HG03045 (cell line): Measurements from ENCODE around the gene EGFL7.
A peak's percentile ranks its signal among the peaks of the same experiment; 100 is the strongest.
"Not testable (repeated sequence)": the region's sequence is repeated elsewhere in the genome, so short reads cannot be mapped to it uniquely, and the experiment has no call there.

ENCODE experiments used
- ATAC-seq: cut with Tn5 transposase; IDR thresholded peaks from one replicate; pipeline ENCODE4 v1.9.1; 2021; ENCODE audit warnings: mild to moderate bottlenecking, moderate library complexity; ENCODE audit not compliant: unreplicated experiment

EGFL7 gene

DNA sequence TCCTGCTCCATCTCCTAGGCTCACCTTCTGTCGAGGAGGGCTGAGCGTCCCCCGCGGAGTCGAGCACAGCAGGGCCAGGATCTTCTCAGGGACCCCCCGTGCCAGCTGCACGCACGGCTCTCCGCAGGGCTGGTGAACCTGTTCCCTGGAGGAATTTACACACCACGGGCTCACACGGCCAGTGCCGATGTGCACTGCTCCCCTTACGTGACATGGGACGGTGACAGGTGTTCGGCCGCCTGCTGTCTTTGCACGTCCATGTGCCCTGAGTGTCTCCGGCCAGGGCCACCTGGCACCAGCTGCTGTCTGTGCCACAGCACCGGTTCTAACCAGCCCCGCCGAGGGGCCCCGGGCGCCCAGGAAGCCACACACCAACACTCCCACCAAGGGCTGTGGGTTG is 33.2 kb downstream of the EGFL7 start:
- ATAC-seq, result no peak

DNA sequence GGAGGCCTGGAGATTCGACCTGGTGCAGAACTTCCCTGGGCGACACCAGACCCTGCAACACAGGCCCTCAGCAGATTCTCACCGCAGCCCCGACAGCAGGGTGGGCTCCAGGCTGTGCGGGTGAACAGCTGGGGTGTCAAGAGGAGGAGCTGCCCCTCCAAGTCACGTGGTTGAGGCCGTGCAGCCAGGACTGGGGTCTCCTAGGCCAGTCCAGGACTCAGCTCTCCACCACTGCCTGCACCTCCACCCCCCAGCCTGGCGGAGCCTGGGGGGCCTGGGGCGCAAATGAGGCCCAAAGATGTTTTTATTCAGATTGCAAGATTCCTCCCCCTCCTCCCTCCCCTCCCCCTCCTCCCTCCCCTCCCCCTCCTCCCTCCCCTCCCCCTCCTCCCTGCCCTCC is 33.8 kb downstream of the EGFL7 start:
- ATAC-seq, result no peak

DNA sequence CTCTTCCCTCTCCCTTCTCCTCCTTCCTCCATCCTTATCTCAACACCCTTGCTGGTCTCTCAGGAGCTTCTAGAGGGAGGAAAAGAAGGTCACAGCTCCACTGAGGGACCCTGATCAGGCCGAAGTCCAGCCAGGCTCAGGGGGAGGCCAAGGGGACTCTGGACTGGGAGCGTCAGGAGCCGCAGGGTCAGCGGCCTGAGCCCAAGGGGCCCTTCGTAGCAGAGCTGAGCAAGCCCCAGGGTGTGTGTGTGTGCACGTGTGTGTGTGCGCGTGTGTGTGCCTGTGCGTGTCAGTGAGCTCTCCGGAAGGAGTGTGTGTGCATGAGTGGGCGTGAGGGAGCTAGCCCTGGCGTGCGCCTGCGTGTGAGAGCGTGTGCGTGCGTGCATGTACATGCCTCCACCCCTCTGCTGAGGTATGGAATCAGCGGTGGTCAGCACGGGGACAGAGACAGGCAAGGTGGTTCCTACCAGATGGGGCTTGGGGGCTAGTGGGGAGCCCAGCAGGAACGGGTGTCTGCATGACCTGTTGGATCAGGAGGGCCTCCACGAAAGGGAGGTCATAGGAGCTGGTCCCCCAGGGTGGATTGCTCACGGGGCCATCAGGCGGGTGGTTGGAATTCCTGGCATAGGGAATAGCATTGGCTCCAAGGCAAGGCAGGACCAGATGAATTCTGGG is 34.6 kb downstream of the EGFL7 start:
- no peak for ATAC-seq

DNA sequence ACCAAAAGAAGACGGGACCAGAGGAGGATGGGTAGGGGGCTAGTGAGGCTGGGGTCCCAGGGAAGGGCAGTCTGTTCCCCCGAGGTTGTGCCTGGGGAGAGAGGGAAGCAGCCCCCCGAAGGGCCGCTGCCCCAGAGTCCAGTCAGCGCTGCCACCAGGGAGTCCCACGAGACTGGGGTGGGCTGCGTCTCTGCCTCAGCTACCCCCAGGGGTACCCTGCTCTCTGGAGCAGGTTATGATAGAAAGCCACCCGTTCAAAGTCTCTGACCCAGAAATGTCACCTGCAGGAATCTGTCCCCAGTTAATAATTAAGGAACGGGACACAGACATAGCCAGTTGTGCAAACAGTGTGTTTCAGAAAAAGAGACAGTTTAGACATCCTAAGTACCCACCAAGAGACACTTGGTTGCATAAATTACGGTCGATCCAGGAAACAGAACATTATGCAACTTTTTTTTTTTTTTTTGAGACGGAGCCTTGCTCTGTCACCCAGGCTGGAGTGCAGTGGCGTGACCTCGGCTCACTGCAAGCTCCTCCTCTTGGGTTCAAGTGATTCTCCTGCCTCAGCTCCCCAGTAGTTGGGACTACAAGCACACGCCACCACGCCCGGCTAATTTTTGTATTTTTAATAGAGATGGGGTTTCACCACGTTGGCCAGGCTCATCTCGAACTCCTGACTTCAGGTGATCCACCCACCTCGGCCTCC is 35.3 kb downstream of the EGFL7 start:
- no peak for ATAC-seq

DNA sequence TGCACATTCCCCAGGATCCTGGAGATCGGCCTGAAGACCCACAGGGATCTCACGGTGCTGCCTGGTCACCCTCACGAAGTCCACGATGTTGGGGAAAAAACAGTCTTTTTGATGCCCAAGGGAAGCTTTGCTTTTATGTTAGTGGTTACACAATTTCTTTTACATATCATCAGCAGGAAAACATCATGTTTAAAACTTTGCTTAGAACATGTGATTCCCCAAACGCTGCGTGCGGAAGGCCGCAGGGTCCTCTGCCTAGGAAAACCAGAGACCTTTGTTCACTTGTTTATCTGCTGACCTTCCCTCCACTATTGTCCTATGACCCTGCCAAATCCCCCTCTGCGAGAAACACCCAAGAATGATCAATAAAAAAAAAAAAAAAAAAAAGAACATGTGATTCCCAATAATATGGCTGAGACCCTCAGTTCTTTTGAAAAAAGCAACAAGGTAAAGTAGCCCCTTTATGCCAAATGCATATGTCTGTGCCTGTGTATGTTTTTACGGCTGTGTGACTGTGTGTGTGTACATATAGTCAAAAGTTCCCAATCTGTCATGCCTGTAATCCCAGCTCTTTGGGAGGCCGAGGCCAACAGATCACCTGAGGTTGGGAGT is 36.0 kb downstream of the EGFL7 start:
- no peak for ATAC-seq

DNA sequence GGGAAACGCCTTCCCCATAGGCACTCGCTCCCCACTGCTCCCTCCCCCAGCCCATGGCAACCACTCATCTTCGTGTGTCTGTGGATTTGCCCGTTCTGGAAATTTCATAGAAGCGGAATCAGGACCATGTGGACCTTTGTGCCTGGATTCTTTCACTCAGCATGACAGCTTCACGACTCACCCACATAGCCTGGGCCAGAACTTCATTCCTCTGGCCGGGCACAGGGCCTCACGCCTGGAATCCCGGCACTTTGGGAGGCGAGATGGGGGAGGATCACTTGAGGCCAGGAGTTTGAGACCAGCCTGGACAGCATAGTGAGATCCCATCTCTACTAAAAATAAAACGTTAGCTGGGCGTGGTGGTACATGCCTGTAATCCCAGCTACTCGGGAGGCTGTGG is 37.6 kb downstream of the EGFL7 start:
- no peak for ATAC-seq

DNA sequence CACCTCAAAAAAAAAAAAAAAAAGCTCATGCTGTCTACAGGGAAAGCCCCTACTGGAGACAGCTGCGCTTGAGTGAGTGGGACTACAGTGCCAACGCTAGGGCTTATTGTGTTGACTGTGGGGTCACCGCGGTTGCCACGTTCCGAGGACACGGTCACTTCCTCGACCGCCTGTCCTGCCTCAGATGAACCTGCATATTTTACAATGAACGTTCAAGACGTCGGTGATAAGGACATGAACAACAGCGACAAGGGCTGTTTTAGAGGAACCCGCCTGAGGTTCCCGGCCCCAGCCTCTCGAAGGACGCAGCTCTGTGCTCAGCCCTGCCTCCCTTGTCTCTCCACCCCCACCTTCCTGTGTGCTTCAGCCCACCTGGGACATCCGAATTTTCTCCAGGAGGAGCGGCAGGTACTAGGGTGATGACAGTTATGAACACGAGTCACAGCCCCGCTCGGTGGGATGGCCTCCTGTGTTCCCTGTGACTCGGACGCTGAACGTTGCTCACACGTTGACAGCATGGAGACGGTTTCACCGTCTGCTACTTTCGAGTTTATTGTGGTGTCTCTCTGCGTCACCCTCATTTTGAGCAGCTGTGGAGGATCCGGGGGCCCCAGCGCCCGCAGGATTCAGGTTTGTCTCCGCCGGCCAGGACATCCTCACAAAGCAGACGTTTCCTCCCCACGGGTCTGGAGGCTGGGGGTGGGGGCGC is 38.4 kb downstream of the EGFL7 start:
- peak; percentile 56 for ATAC-seq

DNA sequence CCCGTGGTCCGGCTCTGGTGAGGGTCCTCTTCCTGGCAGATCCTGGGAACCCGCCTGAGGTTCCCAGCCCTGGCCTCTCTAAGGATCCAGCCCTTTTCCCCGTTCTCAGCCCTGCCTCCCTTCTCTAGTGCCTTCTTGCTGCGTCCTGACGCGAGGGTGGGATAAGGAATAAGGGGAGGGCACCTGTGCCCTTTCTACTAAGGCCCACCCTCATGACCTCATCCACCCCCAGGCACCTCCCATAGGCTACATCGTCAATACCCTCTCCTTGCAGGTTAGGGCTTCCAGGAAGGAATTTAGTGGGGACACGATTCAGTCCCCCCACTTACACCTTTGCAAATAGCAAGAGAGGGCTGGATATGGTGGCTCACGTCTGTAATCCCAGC is 38.9 kb downstream of the EGFL7 start:
- ATAC-seq, result no peak

DNA sequence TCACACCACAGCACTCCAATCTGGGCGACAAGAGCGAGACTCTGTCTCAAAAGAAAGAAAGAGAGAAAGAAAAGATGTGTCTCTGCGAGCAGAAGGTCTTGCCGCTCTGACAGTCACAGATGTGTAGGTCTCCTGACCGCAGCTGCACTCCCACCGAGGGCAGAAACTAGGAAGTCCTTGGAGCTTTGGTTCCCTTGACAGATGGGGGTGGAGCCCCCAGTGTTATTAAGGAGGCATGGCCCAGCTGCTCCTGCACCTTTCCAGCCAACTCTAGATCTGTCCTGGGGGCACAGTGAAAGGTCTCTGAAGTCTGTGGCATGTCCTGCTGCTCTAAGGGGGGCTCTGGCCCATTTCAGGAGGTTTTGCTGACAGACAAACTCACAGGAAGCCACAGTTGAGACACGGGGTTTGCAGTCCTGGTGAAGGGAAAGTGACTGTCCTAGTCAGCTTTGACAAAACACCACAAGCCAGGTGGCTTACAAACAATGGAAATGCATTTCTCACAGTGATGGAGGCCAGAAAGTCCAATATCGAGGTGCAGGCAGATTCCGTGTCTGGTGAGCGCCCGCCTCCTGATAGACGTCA is 40.7 kb downstream of the EGFL7 start:
- no peak for ATAC-seq

DNA sequence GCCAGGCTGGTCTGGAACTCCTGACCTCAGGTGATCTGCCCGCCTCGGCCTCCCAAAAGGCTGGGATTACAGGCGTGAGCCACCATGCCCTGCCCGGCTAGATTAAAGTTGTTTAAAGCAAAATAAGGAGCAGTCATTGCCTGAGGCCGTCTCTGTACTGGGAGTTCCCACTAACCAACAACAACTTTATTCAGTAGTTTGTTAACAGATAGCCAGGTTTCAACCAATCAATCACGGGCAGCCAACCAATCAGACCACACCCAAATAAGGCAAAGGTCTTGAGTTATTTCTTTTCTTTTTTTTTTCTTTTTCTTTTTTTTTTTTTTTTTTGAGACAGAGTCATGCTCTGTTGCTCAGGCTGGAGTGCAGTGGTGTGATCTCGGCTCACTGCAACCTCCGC is 42.0 kb downstream of the EGFL7 start:
- not testable (repeated sequence) for ATAC-seq

DNA sequence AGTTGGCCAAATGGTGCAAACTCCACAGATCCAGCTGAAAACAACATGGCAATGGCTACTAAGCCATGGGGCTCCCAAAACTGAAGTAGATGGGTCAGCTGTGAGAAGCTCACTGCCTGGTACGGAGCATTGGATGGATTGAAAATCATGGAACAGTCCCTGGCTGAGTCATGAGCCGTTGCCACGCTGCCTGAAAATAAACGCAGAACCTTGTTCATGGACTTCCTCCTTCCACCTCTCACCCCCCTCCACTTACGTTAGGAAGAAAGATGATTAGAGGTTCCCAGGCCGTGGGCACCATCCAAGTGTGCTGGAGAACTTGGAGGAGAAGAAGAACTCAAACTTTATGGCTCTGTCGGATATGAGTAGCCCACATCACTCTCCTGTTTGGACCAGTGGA is 42.8 kb downstream of the EGFL7 start:
- no peak for ATAC-seq

DNA sequence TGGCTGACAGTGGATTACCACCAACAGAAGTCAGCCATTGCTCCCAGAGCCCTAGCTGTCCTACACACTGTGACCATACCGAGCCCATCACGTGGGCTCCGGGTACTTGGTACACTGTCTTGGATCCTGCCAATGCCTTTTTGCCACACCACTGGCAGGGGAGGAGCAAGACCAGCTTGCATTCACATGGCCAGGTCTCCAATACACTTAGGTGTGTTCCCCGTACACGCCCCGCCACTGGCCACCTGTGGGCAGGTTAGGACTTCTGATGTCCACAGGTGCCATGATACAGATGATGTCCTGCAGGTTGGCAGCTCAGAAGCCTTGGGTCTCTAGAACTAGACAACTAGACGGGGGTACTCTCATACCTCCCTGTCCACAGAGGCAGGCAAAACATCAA is 44.3 kb downstream of the EGFL7 start:
- no peak for ATAC-seq

DNA sequence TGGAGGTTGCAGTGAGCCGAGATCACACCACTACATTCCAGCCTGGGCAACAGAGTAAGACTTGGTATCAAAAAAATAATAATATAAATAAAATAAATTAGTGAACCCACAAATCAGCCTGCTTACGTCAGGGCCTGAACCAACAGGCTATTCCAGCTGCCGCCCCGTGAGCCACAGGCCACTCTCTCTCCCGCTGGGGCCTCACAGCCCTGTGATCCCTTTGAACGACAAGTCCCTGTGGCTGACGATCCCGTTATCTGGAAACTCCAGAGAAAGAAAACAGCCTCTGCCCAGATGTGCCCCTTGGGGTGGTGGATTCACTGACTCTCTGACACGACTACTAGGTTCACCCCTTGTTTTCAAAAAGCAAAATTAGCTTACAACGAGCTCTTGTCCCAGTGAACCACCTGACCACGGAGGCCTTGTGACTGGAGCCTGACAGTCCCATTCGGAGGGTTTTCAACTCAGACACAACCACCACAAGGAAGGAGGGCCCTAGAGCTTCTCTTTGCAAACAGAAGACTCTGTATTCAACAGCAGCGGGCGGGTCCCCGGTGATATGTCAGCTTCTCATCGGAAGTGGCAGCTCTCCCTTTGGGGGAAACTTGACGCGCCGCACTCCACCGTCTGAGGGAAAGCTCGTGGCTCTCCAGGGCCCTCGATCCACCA is 45.3 kb downstream of the EGFL7 start:
- no peak for ATAC-seq

DNA sequence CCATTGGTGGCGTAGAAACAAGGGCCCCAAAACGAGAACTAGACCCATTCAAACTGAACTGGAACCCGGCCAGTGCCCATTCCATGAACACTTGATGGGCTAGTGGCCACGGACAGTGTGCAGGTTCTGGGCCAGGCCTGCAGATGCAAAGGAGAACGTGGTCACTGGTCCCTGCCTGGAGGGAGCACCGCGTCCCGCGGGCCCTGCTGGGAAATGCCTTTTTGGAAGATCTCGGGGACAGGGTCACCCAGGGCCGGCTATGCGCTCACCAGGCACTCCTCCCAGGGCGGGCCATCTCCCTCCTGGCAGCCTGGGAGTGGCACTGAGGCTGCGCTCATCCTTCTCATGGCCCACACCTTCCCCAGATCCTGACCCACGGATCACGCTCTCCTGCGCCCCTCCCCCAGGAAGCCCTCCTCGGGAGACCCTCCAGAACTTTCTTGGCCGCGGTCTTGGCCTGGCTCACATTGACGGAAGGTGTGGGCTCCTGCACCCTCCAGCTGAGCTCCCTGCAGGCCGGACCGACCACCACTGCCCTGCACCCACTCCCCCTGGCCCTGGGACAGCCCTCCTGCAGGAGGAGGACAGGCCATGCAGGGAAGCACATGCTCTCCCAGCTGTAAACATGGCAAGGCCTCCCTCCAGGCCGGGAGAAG is 46.9 kb downstream of the EGFL7 start:
- no peak for ATAC-seq

DNA sequence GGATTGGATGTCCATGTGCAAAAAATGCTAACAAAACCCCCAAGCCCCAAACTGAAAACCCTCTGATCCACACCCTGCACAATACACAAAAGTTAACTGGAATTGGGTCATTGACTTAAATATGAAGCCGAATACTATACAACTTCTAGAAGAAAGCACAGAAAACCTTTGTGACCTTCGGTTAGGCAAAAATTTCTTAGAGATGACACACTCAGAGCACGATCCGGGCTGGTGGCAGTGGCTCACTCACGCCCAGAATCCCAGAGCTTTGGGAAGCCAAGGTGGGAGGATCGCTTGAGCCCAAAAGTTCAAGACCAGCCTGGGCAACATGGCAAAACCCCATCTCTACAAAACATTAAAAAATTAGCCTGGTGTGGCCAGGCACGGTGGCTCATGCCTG is 47.8 kb downstream of the EGFL7 start:
- ATAC-seq, result no peak

DNA sequence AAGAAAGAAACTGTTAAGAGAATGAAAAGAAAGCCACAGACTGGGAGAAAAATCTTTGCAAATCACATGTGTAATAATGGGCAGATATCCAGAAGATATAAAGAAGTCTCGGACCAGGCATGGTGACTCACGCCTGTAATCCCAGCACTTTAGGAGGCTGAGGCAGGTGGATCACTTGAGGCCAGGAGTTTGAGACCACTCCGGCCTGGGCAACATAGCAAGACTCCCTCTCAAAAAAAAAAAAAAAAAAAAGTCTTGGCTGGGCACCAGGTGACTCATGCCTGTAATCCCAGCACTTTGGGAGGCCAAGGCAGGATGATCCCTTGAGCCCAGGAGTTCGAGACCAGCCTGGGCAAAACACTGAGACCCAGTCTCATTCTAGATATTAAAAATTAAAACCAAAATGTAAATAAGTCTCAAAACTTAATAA is 48.5 kb downstream of the EGFL7 start:
- ATAC-seq, result not testable (repeated sequence)

DNA sequence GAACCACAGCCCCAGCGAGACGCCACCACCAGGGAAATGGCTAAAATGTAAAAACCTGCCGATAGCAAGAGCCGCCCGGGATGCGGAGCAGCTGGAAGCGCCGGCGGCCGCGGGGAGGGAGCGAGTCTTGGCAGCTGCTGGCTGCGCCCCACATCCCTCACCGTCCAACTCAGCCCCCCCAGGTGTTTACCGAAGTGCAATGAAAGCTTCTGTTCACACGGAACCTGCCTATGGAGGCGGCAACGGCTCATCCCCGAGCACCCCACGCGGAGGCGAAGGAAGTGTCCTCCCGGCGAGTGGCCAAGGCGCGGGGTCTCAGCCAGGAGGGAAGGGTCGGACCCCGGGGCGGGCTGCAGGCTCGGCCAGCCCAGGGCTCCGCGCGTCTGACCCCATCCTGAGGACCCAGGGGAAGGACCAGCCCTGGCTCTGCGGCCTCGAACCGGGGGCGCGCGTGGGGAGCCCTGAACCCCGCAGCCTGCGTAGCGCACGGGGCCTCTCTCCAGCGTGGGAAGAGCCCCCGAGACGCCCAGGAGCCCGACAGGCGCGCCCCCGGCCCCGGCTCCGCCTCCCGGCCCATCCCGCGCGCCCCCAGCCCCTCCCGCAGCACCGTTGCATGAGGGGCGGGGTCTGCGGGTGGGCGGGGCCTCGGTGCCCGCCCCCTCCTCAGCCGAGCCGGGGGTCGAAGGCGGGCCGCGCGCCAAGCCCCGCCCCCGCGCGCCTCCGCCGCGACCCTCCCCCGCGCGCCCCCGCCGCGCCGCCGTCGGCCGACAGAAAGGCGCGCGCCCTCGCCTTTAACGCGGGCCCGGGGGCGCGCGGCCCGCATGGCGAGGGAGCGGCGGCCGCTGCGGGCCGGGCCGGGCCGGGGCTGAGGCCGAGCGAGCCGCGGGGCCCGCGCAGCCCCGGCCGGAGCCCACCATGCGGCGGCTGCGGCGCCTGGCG is 49.3 kb downstream of the EGFL7 start, which contains the start of gene DIPK1B:
TSS of gene DIPK1B (plus strand) at position 822 of the 939 bp plus-strand sequence. CDS start at position 916, 94 bp downstream.
- ATAC-seq, result no peak

DNA sequence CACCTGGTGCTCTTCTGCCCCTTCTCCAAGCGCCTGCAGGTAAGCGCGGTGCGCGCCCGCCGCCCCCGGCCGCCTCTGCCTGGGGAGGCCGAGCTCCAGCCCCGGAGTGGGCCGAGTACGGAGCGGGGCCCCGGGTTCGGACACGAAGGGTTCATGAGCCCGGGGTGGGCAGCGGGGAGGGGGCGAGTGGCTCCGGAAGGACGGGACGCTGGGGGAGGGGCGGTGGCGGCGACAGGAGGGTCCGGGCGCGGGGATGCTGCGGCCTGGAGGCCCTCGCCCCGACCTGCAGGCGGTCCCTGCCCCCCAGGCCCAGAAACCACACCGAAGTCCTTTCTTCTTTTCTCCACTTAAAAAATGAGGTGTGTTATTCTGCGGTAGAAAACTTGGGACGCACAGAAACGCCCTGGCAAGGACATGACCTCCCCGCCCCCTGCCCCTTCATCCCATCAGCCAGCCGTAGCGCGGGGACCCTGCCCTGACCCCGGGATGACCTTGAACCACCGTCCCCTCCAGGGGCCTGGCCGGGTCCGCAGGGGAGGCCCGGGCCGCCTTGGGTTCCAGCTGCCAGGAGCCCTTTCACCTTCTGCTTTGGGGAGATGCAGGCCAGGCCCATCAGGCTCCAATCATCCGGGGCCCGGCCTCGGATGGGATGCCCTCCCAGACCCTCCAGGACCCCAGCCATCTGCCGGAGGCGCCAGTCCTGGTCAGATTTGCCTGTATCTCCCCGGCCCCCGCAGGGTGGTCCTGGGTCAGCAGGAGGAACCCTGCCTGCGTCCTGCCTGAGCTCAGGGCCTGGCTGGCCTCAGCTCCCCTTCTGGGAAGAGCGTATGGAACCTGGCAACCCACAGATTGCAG is 50.2 kb downstream of the EGFL7 start:
- ATAC-seq, result no peak
